ENCODE results near the gene SLC5A4. TPM values are rescaled to one million over a fixed set of nuclear protein-coding genes. Genes with fewer than 3 reads are reported as not detected.

SLC5A4 gene
- total RNA-seq, 3 donors from 2014 or later, result 0.13 to 0.14 TPM; not detected in 1

GRCh38 chr22:32261306-32261705 is 6.2 kb upstream of the SLC5A4 start:
- intact Hi-C loops (cut with DNase I, micrococcal nuclease), result loop anchor here in 1 of 2 donors (10.0 kb wide), 1 partner anchor 287 kb away; no protein-coding TSS in a partner anchor
- no peak for ATAC-seq
- TF ChIP-seq, protein P1, sequence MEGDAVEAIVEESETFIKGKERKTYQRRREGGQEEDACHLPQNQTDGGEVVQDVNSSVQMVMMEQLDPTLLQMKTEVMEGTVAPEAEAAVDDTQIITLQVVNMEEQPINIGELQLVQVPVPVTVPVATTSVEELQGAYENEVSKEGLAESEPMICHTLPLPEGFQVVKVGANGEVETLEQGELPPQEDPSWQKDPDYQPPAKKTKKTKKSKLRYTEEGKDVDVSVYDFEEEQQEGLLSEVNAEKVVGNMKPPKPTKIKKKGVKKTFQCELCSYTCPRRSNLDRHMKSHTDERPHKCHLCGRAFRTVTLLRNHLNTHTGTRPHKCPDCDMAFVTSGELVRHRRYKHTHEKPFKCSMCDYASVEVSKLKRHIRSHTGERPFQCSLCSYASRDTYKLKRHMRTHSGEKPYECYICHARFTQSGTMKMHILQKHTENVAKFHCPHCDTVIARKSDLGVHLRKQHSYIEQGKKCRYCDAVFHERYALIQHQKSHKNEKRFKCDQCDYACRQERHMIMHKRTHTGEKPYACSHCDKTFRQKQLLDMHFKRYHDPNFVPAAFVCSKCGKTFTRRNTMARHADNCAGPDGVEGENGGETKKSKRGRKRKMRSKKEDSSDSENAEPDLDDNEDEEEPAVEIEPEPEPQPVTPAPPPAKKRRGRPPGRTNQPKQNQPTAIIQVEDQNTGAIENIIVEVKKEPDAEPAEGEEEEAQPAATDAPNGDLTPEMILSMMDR (IDR thresholded peaks at IDR 0.05), result no peak

GRCh38 chr22:32258791-32259190 is 3.6 kb upstream of the SLC5A4 start:
- H3K4me1 ChIP-seq (ENCODE audit: low read depth), result no peaks in the 10 kb centered on the region
- TF ChIP-seq, protein P1 (IDR thresholded peaks at IDR 0.05), result no peak
- intact Hi-C loops (cut with DNase I, micrococcal nuclease), result no loop called here
- H3K9me3 ChIP-seq, result no peaks in the 10 kb centered on the region
- DNase-seq, result no peak
- H3K4me3 ChIP-seq, result no peak overlapping the region
- ATAC-seq, result no peak
- no peaks in the 10 kb centered on the region for H3K36me3 ChIP-seq (ENCODE audit: low read depth)

More at GRCh38 chr22:32261306-32261705, 6.2 kb upstream of the SLC5A4 start:
- H3K4me3 ChIP-seq, result no peak overlapping the region
- H3K4me1 ChIP-seq (ENCODE audit: low read depth), result no peaks in the 10 kb centered on the region
- no peaks in the 10 kb centered on the region for H3K36me3 ChIP-seq (ENCODE audit: low read depth)
- no peaks in the 10 kb centered on the region for H3K9me3 ChIP-seq
- no peak for DNase-seq

DNA sequence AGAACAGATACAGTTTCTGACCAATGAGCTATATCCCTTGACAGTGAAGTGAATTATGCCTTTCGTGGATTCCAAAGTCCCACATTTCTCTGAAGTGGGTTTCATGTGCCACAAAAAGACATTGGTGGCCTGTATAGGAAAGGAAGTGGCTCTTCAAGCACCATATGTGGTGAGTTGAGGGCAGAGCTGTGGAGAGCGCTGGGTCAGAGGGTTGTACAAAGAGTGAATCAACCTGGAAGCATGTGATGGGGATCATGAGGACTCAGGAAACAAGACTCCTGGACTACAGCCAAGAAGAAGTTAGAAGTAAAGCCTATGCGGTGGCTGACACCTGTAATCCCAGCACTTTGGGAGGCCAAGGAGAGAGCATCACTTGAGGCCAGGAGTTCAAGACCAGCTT is 579 bp upstream of the SLC5A4 start:
- H3K4me3 ChIP-seq, result no peak overlapping the region
- no peaks in the 10 kb centered on the region for H3K36me3 ChIP-seq (ENCODE audit: low read depth)
- no peaks in the 10 kb centered on the region for H3K4me1 ChIP-seq (ENCODE audit: low read depth)
- intact Hi-C loops (cut with DNase I, micrococcal nuclease), result no loop called here
- no peak for DNase-seq
- H3K9me3 ChIP-seq, result no peaks in the 10 kb centered on the region
- no peak for ATAC-seq
- TF ChIP-seq, protein P1 (IDR thresholded peaks at IDR 0.05), result no peak

DNA sequence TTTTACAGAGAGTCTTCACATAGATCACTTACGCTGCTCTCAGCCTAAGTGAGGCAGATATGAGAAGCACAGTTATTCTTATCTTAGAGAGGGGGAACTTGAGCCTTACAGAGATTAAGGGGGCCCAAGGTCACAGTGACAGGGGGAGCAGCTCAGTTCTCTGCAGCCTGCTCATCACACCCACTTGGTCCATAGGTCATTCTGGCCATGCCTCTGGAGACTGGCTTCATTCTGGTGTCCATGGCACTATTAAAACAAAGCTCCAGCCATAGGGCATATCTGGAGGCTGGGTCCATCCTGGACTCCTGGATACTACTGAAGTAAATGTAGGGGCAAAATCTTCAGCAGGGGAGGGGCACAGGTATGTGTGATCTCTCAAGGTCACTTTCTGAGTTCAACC is 5.9 kb downstream of the SLC5A4 start:
- intact Hi-C loops (cut with DNase I, micrococcal nuclease), result no loop called here
- TF ChIP-seq, protein P1 (IDR thresholded peaks at IDR 0.05), result no peak
- Histone ChIP-seq H3K4me3 (no peak overlapping the region), H3K4me1 (ENCODE audit: low read depth) (no peaks in the 10 kb centered on the region), H3K9me3 (no peaks in the 10 kb centered on the region), H3K36me3 (ENCODE audit: low read depth) (no peaks in the 10 kb centered on the region)
- DNase-seq (no peak), ATAC-seq (no peak)

GRCh38 chr22:32248276-32248675 is 6.9 kb downstream of the SLC5A4 start:
- intact Hi-C loops (cut with DNase I, micrococcal nuclease), result no loop called here
- H3K4me3 ChIP-seq, result no peak overlapping the region

More at GRCh38 chr22:32248276-32248675, 6.9 kb downstream of the SLC5A4 start:
- no peak for ATAC-seq
- DNase-seq, result no peak
- Histone ChIP-seq H3K4me1 (ENCODE audit: low read depth) (no peaks in the 10 kb centered on the region), H3K9me3 (no peaks in the 10 kb centered on the region), H3K36me3 (ENCODE audit: low read depth) (no peaks in the 10 kb centered on the region)
- TF ChIP-seq, protein P1 (IDR thresholded peaks at IDR 0.05), result no peak

Data from mucosa of descending colon (tissue), 3 donors.